Stimulated activated CD8-positive, alpha-beta memory T cell treated with anti-CD3 and anti-CD28 coated beads, Interleukin-4, amount 100 ng/mL, for 4 hours (primary cell): ENCODE data around the gene USP32.

Experiments used
- DNase-seq, 2 donors: peaks; one replicate each; pipeline ENCODE4 v3.0.0-alpha.2; 2020; ENCODE audit warnings: low read depth in 2 of 2, low spot score in 1 of 2

USP32 gene

GRCh38 chr17:60303406-60304099 is 88.4 kb downstream of the USP32 start:
- no peak for DNase-seq

DNA sequence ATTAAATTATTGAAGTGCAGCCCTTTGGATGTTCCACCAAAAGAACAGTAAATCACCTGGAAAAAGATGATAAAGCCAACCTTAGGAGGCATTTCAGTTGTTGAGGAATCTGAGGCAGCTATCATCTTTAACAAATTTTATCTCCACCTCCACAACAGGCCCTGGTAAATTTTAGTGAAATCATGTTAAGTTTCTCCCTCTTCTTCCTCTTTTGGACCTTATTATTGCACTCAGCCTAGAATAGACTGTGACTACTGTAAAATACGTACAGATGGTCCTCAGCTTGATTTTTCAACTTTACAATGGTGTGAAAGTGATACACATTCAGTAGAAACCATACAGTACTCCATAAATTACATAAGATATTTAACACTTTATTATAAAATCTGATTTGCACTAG is 90.3 kb downstream of the USP32 start:
- no peak for DNase-seq

DNA sequence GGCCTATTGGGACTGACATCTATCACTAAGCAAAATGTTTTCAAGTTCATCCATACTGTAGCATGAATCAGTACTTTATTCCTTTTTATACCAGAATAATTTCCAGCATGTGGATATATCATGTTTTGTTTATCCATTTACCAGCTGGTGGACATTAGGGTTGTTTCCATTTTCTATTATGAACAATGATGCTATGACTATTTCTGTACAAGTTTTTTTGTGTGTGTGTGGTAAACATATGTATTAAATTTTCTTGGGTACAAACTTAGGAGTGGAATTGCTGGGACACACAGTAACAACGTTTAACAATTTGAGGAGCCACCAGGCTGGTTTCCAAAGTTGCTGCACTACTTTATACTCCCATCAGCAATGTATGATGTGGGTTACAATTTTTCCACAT is 91.0 kb downstream of the USP32 start:
- DNase-seq, result no peak

GRCh38 chr17:60300011-60300410 is 91.9 kb downstream of the USP32 start:
- DNase-seq, result no peak

- DNase-seq, result no peak
These were observed 94.1 kb downstream of the USP32 start for GRCh38 chr17:60297760-60298401.

DNA sequence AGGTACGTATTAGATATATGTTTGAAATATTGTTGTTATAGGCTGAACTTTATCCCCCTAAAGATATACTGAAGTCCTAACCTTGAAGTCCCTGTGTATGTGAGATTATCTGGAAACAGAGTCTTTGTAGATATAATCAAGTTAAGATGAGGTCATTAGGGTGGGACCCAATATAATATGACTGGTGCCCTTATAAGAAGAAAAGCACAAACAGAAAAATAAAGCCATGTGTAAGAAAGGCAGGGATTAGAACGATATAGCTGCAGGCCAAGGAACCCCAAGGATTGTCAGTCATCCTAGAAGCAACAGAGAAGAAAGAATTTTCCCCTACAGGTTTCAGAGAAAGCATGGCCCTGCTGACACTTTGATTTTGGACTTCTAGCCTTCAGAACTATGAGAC is 95.8 kb downstream of the USP32 start:
- no peak for DNase-seq

DNA sequence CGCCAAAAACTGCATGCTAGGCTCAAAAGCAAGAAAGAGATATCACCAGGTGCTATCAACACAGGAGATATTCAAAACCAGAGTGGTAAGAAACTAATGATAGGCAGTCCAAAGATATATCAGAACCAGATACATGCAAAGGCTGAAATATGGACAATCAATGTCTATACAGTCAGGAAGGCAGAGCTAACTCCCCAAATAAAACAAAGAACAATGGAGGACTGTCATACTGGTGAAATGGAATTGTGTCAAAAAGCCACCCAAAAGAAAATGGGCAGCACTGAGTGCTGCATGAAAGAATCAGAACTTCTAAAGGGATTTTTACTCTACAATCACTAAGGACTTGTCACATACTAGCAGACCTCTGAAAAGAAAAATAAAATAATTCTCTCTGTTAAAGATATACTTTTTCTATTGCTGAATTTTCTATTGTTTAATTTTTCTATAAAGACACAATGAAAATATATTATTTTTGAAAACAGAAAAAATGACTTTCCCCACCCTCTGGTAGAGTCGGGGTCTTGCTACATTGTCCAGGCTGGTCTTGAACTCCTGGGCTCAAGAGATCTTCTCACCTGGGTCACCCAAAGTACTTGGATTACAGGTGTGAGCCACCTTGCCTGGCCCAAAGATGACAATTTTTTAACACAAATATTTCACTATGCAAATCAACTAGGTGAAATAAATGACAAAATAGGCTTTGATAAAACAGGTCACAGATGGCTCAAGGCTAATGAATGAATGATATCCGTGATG is 98.2 kb downstream of the USP32 start:
- no peak for DNase-seq

- no peak for DNase-seq
These were observed 99.2 kb downstream of the USP32 start for GRCh38 chr17:60292697-60293096.

GRCh38 chr17:60284709-60285108 is 107.2 kb downstream of the USP32 start:
- no peak for DNase-seq

DNA sequence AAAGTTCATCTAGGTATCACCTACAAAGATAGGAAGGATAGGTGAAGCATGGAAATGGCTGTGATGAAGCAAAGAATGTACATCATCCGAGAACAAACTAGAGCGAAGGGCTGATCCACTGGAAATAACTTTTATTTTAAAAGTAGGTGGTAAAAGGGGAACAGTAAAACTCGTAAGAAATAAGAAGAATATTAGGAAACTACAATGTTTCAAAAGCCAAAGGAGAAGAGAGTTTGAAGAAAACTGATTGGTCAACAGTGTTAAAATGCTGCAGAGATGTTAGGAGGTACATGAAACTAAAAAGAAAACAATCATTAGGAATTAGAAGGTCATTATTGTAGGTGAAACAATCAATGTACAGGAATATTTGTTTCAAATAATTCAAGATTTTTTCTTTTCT is 108.1 kb downstream of the USP32 start:
- DNase-seq, result no peak

GRCh38 chr17:60280673-60281072 is 111.3 kb downstream of the USP32 start:
- DNase-seq, result no peak

- no peak for DNase-seq
These were observed 113.7 kb downstream of the USP32 start for GRCh38 chr17:60278237-60278636.

DNA sequence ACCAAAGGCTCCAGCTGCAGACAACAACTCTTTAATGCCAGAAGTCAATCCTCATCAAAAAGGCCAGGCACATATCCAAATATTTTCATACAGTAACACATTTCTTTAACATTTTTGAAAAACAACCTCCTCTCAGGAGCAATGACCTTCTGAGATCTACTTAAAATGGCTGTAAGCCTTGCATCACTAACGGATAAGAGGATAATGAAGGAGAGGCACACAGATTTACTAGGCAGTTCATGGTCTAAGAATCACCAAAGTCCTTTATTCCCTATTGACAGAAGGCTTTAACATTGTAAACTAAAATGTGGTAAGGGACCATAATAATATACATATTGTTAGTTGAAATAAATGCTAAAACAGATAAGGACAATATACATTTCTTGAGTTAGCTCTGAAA is 114.7 kb downstream of the USP32 start:
- DNase-seq, result no peak

DNA sequence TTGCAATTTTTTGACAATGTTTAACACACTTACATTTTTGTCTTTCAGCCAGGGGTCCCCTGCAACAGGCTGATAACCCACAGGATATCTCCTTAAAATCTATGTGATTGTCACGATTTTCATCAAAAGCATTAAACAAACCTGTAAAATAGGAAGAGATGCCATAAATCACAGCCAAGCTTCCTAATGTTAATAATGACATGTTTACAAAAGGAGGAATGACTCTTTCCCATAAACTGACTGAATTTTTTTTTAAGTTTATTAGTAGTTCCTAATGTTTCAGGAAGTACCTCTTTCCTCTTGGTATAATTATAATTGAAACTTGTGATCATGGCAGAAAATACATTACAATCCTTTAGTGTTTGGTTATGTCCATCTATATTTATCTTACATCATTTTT is 122.5 kb downstream of the USP32 start:
- DNase-seq, result no peak

- DNase-seq, result no peak
These were observed 131.4 kb downstream of the USP32 start for GRCh38 chr17:60260540-60260939.

DNA sequence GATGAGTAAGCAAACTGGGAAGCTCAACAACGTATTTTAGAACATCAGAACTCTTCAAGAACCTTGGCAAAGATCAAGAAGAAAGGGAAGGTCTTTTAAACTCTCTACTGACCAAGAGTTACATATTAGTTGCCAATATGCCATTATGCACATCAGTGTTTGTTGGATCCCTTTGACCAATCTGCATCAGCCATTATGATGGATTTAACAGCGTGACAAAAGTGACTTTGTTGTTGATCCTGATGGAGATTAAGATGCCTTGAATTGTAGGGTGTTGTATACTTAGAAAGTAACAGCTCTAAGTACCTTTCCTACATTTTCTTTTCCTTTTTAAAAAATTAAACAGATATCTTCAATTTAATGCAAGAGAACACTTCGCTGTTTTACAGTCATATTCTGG is 133.6 kb downstream of the USP32 start:
- no peak for DNase-seq

GRCh38 chr17:60256174-60256573 is 135.8 kb downstream of the USP32 start:
- no peak for DNase-seq

- DNase-seq, result no peak
These were observed 138.9 kb downstream of the USP32 start for GRCh38 chr17:60253048-60253447.

- DNase-seq, result no peak
These were observed 139.5 kb downstream of the USP32 start for GRCh38 chr17:60252459-60252858.

DNA sequence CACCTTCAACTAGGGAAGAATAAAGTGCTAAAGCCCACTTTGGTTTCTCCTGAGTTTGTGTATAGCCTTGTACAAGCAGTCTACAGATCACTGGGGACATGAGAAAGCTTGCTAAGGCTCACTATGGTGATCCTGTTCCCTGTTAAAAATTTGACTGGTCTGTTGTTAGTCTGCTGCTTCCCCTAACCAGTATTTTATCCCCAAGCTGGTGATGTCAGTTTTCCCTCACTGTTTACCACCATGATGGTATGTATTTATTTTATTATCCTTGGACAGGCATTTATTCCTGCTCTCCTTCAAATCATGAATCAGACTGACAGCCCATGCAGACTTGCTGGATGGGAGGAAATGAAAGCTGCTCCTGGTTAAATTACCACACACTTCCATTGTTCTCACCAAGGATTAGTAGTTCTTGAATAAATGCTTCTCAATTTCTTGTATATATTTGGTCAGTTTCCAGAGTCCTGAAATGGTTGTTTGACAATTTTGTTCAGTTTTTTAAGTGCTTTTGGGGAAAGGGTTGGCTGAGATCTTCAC is 142.6 kb downstream of the USP32 start:
- no peak for DNase-seq

GRCh38 chr17:60248618-60249289 is 143.2 kb downstream of the USP32 start:
- DNase-seq, result no peak
